Midbrain (tissue), 1 donor: ENCODE results near the gene ORC6.

Source experiments
- DNase-seq: peaks from one replicate; lab custom pipeline; 2025; lab: John Stamatoyannopoulos, UW

The ORC6 gene

GRCh38 chr16:46731691-46732555 is 42.5 kb downstream of the ORC6 start:
- DNase-seq: no peak

GRCh38 chr16:46732561-46732960 is 43.1 kb downstream of the ORC6 start:
- no peak for DNase-seq

GRCh38 chr16:46733319-46733830 is 43.9 kb downstream of the ORC6 start:
- no peak for DNase-seq

- DNase-seq: no peak
Observed at GRCh38 chr16:46736695-46737094, 47.2 kb downstream of the ORC6 start.

- no peak for DNase-seq
Observed at GRCh38 chr16:46737621-46738214, 48.3 kb downstream of the ORC6 start.

GRCh38 chr16:46739934-46740333 is 50.5 kb downstream of the ORC6 start:
- DNase-seq: no peak

- no peak for DNase-seq
Observed at GRCh38 chr16:46743232-46743719, 53.8 kb downstream of the ORC6 start.

GRCh38 chr16:46745617-46746016 is 56.2 kb downstream of the ORC6 start:
- DNase-seq: no peak

GRCh38 chr16:46746821-46747776 is 57.6 kb downstream of the ORC6 start:
- DNase-seq: no peak
